Activated T-cell treated with anti-CD3 and anti-CD28 coated beads, Interleukin-2, amount 50 U/mL, for 48 hours (primary cell): ENCODE measurements around the gene SHKBP1.
"Not testable (repeated sequence)": the region's sequence is repeated elsewhere in the genome, so short reads cannot be mapped to it uniquely, and the experiment has no call there.

Source experiments
- DNase-seq, 2 experiments: peaks; one replicate each; pipeline ENCODE4 v3.0.0-alpha.2; 2020

SHKBP1 gene

GRCh38 chr19:40576585-40577451, at the start of gene SHKBP1:
Gene SHKBP1, plus strand, starts transcription at chr19:40576873. Its CDS starts 27 bp downstream, at chr19:40576900.
- peak; percentile 97 to 98 for DNase-seq

- no peak for DNase-seq
Observed at GRCh38 chr19:40528078-40528477, 48.6 kb upstream of the SHKBP1 start.

- no peak for DNase-seq
Observed at GRCh38 chr19:40528533-40529092, 48.1 kb upstream of the SHKBP1 start.

GRCh38 chr19:40529093-40529954, 47.3 kb upstream of the SHKBP1 start:
- DNase-seq = peak; percentile 93 to 94

- DNase-seq = peak in 1 of 2 experiments; percentile 45
Observed at GRCh38 chr19:40530091-40530901, 46.4 kb upstream of the SHKBP1 start.

- DNase-seq = no peak
Observed at GRCh38 chr19:40533508-40533907, 43.2 kb upstream of the SHKBP1 start.

- DNase-seq = no peak
Observed at GRCh38 chr19:40534148-40534547, 42.5 kb upstream of the SHKBP1 start.

- no peak for DNase-seq
Observed at GRCh38 chr19:40539070-40539469, 37.6 kb upstream of the SHKBP1 start.

GRCh38 chr19:40542202-40542859, 34.3 kb upstream of the SHKBP1 start:
- no peak for DNase-seq

GRCh38 chr19:40543029-40543597, 33.6 kb upstream of the SHKBP1 start:
- no peak for DNase-seq

- not testable (repeated sequence) for DNase-seq
Observed at GRCh38 chr19:40546153-40546841, 30.4 kb upstream of the SHKBP1 start.

GRCh38 chr19:40547190-40547589, 29.5 kb upstream of the SHKBP1 start:
- DNase-seq = not testable (repeated sequence)

GRCh38 chr19:40547836-40548235, 28.8 kb upstream of the SHKBP1 start:
- DNase-seq = no peak

- DNase-seq = peak; percentile 85 to 87
Observed at GRCh38 chr19:40549007-40549708, 27.5 kb upstream of the SHKBP1 start.

- DNase-seq = no peak
Observed at GRCh38 chr19:40550951-40551350, 25.7 kb upstream of the SHKBP1 start.

- DNase-seq = no peak
Observed at GRCh38 chr19:40552848-40553247, 23.8 kb upstream of the SHKBP1 start.

GRCh38 chr19:40553885-40554857, 22.5 kb upstream of the SHKBP1 start:
- DNase-seq = no peak

- no peak for DNase-seq
Observed at GRCh38 chr19:40555978-40556689, 20.5 kb upstream of the SHKBP1 start.
